ENCODE data around the gene KCNJ6.
A peak's percentile ranks its signal among the peaks of the same experiment; 100 is the strongest.

The KCNJ6 gene

DNA sequence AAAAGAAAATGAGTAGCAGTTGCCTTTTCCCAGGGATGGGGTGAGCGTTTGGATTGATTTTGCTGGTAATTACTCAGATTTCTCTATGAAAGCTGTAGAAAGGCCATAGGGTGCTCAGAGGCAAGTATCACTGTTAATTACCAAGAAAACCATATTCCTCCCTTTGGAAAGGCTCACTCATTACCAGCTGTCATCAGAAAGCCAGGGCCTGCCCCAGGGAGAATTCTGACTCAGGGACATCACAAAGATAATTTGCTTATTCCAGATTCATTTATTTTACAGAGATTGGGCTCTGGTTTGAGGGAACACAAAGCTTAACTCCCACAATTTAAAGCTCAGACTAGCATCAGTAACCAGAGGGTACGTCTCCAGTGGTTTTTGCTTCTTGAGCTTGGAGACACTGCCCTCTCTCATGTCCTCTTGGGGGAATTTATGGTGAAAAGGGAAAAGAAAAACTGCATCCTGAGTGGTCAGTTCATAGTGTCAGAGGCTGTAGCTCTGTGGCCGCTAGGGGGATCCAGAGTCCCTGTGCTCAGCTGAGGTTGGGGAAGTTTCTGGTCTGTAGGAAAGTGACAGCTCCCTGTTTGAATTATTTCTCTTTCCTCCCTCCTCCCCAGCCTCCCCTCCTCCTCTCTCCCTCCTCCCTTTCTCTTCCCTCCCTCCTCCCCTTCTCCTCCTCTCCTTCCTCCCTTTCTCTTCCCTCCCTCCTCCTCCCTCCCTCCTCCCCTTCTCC lies 204.3 kb downstream of the KCNJ6 start:
- peak in 2 of 4 experiments; percentile 1 for DNase-seq

DNA sequence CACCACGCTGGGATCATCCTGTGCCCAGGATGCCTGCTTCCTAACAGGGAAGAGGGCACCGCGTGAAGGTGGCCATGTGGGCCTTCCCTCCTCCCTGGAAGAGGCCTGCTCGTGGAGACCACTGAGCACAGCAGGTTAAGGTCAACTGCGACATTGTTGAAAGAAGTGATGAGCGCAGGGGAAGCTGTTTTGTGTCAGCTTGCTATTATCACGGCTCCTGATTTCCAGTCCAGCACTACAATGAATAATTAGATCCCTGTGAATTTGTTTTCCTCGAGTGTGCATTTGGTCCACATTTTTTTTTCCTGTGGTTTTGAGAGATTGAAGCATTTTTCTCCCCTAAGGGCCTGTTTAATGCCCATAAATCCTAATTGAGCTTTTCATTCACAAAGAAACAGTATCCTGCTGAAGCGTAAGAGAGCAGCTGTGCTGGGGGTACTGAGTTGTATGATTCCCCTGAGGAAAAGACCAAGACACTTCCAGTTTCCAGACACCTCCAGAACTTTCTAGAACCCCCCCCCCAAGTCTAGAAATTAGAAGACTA lies 204.9 kb downstream of the KCNJ6 start:
- DNase-seq, result no peak

DNA sequence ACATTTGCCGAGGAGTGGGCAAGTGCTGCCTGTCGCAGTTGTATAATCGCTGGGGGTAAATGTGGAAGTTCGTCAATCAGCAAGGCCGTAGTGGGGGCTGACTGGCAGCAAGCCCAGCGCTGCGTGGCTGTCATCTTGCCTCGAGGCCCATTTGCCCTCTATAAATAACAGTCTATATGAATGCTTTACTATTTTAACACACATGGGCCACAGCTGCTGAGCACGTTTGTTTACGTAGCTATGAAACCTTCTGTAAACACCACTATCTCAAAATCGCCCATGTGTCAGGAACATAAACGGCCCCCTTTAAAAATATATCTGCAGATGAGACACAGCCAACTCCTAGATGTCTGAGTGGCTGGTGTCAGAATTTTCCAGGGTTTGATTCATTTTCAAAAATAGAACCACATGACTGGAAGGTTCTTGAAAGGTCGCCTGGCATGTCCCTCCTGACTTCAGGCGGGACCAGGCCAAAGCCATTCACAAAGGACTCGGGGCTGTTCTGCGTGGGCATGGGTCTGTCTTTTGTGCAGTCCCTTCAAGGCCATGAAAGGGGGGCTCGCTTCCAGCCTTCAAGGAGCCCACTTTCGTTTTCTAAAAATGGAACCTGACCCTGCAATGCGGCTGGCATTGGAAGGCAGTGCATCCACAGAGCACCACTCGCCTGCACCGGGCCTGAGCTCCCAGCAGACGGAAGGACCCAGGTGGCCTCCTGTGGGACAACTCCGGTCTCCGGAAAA lies 205.5 kb downstream of the KCNJ6 start:
- no peak for DNase-seq

DNA sequence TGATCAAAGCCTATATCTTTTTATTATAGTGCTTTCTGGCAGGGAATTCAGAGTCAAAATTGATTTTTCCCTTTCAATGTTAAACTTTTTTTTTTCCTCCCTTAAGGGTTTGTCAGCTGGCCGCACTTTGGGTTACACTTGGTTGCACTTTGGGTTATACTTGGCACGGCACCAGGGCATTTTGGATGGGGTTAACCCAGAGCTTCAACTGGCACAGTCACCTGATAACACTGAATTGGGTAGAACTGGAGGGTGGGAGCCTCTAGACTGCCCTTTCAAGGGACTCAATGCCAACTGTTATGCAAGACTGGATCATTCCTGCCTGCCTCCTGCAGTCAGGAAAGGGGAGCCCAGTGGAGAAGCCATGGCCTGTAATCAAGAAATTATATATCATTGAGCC lies 211.5 kb downstream of the KCNJ6 start:
- no peak for DNase-seq

DNA sequence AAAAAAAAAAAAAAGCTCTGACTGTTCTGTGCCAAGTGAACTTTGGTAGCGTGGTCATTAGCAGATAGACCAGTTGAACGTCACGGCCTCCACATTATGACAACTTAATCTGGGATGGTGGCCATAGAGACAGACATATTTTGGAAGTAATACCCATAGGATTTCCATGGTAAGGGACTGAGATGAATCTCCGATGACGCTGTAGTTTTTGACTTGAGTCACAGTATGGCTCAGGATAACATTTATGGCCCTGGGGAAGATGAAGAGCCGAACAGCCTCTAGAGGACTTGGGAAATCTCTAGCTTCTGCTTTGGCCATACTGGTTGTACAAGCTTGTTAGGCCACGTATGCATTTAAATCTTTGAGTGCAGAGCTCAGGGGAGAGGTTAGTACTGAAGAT lies 214.0 kb downstream of the KCNJ6 start:
- DNase-seq, result no peak

DNA sequence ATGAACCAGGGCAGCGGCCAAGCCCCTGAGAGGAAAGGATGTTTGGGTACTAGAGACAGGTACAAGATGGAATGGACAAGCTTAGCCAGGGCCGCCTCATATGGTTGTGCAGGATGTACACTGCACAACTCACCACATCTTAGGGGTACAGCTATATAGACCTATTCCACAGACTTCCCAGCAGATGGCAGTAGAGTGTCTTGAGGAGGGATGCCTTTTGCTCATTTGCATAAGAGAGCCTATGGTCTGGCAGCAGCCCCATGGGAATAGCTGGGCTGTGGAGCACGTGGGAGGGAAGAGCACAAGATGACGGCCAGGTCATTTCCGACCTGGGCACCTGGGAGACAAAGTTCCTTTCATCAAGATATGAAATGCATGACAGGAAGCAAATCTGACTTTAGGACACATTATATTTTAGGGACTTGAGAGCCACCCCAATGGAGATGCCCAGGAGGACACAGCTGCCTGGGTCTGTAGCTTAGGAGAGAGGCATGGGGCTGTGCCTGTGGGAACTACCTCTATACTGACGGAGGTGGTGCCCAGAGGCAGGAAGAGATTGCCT lies 215.5 kb downstream of the KCNJ6 start:
- no peak for DNase-seq

DNA sequence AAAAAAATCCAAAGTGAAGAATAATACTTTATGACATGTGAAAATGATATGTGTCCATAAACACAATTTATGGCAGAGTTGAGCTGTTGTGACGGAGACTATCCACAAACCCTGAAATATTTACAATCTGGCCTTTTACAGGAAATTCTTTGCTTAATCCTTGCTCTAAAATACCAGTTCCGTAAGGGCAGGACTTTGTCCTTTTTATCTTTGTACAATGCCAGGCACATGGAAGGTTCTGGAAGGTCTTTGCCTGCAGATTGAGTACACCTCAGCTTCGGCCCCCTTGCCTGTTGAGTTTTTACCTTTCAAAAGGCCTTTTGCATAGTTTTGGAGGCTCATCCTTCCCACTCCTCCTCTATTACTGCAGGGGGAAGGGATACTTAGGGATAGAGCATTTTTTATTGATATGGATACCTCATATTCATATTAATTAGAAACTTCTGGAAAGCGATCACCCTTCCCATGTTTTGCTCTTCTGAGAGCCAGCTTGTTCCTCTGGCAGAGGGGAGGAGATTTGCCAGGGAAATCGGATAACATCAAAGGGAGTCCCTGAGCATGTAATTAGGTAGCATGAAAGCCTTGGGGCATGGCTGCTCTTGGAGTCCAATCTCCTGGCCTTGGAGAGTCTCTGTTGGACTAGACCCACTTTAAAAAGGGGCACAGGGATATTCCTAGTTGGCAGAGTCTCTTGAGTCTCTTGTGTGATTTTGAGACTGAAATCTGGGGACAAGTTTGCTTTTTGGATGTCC lies 217.1 kb downstream of the KCNJ6 start:
- no peak for DNase-seq

DNA sequence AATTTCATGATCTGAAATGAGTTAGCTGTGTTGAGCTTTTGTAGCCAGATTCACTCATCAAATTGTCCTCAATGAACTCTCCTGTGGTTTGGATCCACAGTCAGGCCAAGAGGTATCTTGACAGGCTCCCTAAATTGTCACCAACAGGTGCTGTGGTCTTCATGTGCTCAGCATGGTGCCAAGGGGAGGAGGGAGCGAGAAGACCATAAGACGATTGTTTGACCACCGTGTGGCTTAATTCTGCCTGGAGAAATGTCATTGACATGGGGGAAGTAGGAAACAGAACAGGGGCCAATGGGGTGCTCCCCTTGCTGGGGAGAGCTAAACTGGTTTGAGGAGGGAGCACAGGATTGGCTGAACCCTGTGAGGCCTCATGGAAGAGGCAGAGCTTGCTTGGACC lies 219.3 kb downstream of the KCNJ6 start:
- no peak for DNase-seq

DNA sequence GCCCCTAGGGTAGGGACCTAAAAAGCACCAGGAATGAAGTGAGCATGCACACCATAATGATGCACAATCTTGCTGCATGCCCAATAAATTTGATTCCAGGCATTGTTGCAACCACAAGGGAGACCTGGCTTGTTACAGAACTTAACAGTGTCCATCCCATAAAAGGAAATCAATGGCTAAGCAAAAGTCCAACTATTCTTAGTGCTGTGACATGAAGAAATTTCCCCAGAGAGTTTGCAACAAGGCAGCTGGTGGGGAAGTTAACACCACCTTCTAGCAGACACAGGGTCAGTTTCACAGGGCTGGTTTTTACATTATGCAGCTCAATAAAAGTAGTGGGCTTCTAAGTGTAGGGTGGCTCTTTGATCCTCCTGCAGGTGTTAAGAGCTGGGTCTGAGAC lies 221.1 kb downstream of the KCNJ6 start:
- DNase-seq, result no peak

DNA sequence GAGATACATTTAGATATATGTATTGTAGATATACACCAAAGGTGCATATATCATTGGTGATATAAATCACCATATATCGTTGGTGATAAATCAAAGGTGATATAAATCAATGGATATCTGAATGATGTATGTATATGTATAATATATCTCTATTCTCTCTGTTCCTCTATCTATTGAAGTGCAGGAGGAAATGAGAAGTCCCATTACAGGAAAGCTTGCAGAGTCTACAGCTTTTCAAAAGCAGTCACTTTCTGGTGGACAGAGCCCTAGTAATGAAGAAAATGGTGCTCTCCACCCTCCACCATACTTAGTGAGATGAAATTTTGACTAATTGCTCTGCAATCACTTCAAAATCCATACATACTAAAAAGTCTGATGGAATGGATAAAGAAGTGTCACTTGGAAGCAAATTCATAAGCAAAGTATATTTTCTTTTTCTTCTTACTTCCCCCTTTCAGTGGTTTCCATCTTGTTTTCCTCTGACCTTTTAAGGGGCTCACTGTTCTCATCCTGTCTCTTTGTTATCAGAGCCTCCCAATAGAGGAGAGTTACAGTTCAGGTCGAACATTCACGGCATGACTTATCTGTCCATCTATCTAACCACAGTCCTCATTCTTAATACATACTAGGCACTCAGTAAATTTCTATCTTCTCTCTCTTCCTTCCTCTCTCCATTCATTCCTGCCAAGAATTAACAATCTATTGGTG lies 227.2 kb downstream of the KCNJ6 start:
- no peak for DNase-seq

DNA sequence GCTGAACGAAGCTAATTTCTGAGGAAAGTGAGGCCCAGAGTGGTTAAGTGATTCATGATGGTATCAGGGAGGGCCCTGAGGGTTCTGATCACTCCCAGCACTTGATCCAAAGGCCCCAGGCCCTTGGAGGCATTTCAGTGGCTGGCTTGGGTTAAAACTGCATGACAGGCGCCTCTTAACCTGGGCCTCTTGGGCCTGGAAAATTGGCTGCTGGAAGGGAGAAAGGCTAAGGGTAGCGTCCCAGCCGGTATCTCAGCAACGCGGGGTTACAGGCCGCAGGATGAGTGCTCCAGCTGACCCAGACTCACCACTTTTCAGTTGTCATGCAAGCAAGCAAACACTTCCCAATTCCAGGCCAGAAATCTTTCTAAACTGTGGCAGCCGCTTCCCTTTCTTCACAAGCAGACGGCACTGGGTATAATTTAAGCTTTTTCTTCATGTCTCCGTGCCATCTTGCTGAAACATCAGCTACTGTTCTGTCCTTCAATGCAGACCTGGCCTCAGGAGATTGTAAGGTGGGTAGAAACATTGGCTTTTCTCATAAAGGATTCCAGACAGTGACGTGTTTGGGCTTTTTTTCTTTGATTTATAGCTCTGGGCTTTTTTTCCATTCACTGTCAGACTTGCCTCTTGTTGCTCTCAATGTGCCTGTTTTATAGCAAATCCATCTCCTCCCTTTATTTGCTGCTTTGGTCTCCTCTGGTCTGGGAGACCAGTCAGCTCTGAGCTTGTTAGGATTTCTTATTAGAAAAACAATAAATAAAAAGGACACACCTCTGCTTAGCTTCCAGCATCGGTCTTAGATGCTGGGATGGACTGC lies 229.1 kb downstream of the KCNJ6 start:
- DNase-seq, result no peak

DNA sequence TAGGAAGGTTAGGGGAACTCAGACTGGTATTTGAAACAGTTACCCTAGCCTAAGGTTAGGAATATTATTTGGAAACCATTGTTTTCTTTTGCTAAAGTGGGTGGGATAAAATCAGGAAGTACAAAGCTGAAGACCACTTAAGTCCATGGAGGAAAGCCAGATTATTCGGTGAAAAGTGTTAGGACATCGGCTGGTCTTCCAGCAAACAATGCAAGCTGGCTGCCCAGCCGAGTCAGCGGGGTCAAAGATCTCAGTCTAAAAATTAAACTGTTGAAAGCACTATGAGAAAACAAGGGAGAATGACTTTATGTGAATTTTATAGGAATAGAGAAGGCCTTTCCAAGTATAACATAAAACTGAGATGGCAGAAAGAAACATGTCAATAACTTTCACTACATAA lies 231.7 kb downstream of the KCNJ6 start:
- DNase-seq, result no peak

DNA sequence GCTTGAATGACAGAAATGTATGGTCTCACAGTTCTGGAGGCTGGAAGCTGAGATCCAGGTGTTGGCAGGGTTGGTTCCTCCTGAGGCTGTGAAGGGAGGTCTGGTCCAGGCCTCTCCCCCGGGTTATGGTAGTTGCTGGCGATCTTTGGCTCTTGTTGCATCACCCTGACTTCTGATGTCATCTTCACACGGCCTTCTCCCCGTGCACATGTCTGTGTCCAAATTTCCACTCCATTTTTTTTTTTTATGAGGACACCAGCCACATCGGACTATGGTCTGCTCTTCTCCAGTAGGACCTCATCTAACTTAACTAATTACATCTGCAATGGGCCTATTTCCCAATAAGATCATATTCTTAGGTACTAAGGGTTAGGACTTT lies 232.2 kb downstream of the KCNJ6 start:
- DNase-seq, result no peak

DNA sequence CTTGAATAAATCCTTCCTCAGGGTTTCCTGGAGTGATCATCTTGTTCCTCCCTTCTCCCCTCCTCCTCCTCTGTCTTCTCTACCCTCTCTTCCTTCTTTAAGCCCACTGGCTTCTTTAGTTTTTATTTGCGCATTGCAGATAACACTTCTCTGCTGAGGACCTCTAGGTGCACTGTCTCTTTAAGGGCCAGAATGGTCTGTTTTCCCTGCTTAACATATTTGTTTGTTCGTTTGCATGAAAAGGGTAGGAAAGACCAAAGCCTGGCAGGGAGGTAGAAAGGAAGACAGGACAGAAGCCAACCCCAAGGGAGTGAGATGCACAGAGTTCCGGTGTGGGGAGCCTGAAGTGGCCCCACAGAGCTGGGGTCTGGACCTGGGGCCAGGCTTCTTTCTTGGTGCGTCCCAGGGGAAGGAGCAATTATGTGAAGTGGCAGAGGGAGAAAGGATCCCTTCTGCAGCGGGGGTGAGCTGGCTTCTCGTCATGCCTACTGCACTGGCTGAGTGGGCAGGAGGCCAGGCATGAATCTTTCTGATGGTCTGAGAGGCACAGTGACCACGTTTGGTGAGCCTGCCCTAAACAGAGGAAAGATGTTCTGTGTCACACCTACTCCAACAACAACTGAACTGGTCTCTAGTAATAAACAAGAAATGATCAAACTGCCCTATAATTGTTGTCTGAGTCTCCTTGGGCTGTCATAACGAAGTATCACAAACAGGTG lies 232.7 kb downstream of the KCNJ6 start:
- no peak for DNase-seq

DNA sequence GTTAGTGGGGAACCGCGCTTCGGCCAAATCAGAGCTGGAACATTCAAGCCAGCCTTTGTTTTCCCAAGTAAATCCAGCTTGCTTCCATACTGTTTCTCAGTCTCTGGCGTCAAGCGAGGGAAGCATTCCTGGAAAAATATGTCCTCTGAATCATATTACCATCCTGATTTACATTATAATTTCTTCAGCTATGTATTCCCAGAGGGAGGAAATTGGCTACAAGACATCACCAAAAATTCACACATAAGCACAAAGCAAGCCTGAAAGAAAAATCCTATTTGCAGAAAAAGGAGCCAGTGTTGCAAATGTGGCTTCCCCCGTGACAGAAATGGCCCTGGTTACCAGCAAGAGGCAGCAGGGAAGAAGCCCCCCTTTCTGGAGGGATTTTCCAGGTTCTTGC lies 233.3 kb downstream of the KCNJ6 start:
- DNase-seq, result no peak

DNA sequence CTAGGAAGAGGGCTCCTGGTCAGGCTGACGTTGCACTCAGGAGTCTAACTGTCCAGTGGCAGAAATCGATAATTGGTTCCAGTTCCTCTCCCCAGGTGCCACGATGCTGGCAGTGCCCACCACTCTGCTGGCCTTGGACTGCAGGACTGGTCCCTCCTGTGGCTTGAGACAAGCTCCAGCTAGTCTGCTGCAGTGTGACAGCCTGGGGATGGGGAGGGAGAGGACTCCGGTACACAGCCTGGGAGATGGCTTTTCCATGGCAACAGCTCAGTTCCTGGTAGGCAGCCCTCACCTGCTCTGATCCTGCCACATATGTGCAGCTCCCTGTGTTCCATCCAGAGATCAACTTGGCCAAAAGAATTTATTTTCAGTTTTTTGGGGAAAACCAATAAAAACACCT lies 239.3 kb downstream of the KCNJ6 start:
- DNase-seq, result no peak

DNA sequence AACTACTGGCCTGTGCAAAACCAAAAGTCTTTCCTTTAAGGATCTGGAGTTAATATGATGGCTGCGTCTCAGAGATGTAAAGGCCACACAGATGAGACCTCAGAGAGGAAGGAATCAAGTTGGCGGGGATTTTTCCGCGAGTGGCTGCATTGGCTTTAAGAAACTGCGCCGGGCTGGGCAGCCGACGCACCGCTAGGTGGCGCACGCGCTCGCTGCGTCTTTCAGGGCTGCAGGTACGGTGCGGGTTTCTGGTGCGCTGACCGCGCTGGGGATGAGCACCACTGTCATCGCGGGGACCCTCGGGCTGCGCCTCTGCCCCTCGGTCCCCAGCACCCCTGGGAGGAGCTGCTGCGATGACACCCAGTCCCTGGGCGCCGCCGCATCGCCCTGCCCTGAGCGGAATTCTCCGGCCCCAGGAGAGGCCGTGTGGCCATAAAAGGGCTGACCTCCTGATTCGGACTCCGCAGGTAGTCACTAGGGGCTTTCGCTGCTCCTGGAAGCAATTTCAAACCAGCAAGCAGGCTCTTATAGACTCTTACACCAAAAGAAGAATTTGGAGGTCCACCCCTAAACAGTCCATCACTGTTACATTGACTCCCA lies 241.0 kb downstream of the KCNJ6 start:
- peak in 3 of 4 experiments; percentile 36 to 44 (median 40) for DNase-seq

DNA sequence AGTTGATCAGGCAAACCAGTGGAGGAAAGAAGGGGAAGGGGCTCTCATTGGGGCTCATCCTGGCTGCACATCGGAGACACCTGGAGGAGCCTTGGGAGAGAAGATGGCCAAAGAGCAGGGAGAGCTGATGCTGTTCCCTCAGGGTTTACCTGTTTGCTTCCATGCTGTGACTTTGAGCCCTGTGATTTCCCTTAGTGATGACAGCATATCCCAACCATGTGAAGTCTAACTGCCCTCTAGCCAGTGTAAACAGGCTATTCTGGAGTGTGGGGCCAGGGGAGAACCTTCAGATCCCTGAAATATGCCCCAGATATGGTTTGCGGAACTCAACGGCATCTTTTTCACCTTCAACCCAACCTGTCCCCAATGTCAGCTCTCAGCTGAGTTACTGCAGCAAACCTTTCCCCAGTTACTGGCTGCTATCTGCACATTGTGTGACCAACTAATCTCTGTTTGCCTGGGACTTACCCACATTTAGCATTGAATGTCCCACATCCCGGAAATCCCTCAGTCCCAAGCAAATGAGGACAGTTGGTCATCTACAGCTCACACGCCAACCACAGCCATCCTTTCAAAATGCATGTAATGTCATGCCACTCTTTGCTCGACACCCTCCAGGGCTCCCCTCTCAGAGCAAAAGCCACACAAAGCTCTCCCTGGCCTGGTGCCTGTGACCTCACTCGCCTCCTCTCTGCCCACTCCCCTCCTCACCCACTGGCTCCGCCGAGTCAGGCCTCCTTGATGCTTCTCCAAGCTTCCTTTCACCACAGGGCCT lies 242.3 kb downstream of the KCNJ6 start:
- DNase-seq, result no peak

DNA sequence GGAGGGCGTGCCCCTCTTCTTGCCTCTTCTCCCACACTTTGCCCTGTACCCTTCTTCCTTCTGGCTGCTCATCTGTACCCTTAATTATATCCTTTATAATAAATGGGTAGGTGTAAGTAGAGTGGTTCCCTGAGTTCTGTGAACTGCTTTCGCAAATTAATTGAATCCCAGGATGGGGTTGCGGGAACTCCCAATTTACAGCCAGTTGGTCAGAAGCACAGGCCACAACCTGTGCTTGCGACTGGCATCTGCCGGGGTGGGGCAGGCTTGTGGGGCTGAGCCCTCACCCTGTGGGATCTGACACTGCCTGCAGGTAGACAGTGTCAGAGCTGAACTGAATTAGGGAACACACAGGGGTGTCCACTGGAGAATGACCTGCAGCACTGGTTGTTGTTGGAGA lies 244.9 kb downstream of the KCNJ6 start:
- DNase-seq, result no peak

DNA sequence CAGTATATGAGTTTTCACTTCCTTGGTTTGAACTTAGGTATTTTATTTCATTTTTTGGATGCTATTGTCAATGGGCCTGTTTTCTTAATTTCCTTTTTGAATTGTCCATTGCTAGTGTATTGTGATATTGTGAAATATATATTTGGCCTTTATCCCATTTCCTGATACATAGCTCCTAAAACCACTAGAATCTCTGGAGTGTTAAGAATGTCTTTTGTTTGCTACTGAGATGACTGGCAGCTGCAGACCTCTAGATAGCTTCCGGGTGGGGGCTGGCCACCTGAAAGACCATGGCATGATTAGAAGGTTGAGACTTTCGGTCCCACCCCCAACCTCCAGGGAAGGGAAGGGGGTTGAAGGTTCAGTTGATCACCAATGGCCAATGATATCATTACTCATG lies 245.4 kb downstream of the KCNJ6 start:
- no peak for DNase-seq

Data from activated naive CD4-positive, alpha-beta T cell (primary cell).